MM.1S (cell line): ENCODE results near the gene SREBF2.

Source experiments
- CTCF ChIP-seq: fragments of 300-600 bp; sonication (generic); IDR thresholded peaks from 2 replicates; pipeline ENCODE4 v1.5.1; 2016; ENCODE audit warnings: antibody characterized with exemption, low read length, mixed read lengths
- EZH2 ChIP-seq: fragments of 300-600 bp; sonication (generic); optimal IDR thresholded peaks from 2 replicates; pipeline ENCODE3; 2017; ENCODE audit warnings: low read depth, mild to moderate bottlenecking, antibody characterized with exemption, low read length, mixed read lengths
- EZH2phosphoT487 ChIP-seq: fragments of 300-600 bp; sonication (generic); IDR thresholded peaks from 2 replicates; pipeline ENCODE4 v1.6.1; 2018; ENCODE audit warnings: antibody characterized with exemption, low read length

- TF ChIP-seq EZH2phosphoT487: no peak
- TF ChIP-seq CTCF: no peak; the same call in 1 of the 2 replicates
- TF ChIP-seq EZH2: no peak
Observed at GRCh38 chr22:41946629-41947423, 113.9 kb downstream of the SREBF2 start, which contains the start of gene CENPM.
